Activated CD8-positive, alpha-beta memory T cell treated with anti-CD3 and anti-CD28 coated beads for 24 hours (primary cell): ENCODE data around the gene ACTBL2.
"Not testable (repeated sequence)": the region's sequence is repeated elsewhere in the genome, so short reads cannot be mapped to it uniquely, and the experiment has no call there.

Source experiments
- DNase-seq: peaks from one replicate; pipeline ENCODE4 v3.0.0-alpha.2; 2020

The ACTBL2 gene

DNA sequence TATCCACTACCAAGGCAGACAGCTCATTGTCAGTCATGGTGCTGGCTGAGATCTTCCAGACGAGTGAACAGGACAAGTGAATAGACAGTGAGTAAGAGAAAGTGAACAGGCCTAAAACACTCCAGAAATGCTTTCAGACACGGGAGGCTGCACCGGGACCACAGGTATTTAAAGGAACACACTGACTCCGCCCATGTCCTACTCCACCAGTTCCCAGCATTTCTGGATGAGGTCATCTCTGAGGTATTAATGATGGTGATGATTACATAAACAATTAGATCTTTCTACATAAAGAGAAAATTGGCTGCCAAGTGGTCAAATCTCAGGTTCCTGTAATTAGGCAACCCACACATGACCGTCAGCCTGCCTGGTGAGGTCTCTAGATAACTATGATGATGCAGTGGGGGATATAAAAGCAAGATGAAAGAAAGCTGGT is at the start of gene ACTBL2:
TSS of gene ACTBL2 (minus strand) at position 141 of the 436 bp plus-strand sequence. CDS start at position 37, 104 bp downstream.
- DNase-seq, result no peak

- no peak for DNase-seq
These were observed 48.7 kb upstream of the ACTBL2 start for GRCh38 chr5:57531333-57531732.

DNA sequence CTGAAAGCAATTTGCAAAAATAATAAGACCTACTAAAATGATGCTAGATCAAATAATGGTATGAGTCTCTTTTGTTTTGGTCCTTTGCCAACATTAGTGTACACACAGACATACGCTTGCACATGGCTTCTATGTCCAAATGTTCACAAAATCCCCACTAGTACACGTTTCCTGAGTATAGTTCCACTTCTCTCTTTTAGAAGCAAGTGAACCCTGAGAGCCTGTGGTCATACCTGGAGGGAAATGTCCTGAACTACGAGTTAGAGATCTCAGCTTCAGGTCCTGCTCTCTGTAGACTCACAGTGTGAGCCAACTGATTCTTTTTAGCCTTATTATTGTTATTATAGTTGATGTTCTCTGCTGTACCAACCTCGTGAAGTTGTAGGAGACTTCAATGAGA is 47.3 kb upstream of the ACTBL2 start:
- DNase-seq, result no peak

DNA sequence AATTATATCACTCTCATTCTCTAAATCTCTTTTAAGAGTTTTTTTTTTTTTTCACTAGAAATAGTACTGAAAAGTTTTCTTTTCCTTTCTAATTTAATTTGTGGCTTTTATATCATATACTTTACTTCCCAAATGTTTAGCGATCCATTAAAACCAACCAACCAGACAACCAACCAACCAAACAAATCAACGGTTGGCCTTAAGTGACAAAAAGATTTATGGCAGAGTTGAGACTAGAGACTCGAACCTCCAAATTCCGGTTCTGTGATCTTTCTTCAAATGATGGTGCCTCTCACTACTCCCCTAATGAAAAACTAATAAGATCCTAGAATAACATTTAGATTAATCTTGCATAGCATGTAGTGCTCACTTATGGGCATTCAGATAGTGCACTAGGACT is 45.3 kb upstream of the ACTBL2 start:
- DNase-seq, result no peak

DNA sequence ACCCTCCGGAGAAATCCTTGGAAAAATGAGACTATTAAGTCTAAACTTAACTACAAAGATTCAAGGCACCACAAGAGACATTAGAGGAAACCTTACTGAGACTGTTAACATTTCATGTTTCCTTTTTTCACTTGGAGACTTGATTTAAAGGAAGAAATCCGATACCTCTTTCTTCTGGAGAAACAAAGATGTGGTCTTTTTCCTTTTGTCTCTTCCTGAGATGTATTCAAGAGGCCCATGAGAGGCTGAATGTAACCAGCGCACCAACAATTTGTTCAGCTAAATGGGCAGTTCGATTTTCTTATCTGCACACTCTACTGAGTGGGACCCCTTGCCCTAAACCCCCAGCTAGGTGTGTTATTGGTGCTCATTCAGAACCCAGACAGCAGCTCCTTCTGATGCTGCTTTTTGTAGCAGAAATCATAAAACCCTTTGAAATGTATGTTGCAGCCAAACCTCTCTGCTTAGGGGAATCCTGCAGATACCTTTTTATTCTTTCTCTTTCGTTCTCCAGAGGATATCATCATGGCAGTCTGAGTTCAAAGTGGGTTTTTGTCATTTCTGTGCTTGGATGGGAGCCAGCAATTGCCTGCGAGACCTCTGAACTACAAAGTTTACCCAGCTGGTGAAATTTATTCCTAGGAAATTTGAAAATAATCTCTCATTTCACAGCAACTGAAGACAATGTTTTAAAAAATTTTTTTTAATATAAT is 41.9 kb upstream of the ACTBL2 start:
- no peak for DNase-seq

DNA sequence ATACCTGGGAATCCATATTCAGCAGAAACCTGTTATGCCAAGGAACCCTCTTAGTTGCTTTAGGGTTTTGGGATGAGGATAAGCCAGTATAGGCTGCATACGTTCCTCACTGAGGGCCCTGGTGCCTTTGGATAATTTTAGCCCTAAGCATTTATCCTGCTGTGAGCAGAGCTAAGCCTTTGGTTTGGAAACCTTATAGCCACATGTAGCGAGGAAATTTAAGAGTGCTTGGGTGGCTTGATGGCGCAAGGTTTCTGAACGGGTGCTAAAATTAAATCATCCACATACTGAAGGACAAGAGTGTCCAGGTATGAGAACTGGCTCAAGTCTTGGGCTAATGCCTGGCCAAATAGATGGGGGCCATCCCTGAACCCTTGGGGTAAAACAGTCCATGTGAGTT is 39.9 kb upstream of the ACTBL2 start:
- DNase-seq, result not testable (repeated sequence)

- DNase-seq, result not testable (repeated sequence)
These were observed 35.8 kb upstream of the ACTBL2 start for GRCh38 chr5:57518415-57518814.

GRCh38 chr5:57517250-57517649 is 34.6 kb upstream of the ACTBL2 start:
- DNase-seq, result no peak

DNA sequence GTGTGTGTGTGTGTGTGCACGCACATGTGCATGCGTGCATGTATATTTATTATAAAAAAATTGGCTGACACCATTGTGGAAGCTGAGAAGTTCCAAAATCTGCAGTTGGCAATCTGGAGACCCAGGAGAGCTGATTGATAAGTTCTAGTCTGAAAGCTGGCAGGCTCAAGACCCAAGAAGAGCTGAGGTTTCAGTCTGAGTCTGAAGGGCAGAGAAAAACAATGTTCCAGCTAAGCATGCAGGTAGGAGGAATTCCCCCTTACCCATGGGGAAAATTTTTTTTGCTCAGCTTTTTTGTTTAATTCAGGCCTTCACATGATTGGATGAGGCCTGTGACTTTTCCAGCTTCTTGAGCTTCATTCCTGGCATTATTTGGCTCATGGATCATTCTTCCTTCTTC is 31.2 kb upstream of the ACTBL2 start:
- DNase-seq, result no peak

DNA sequence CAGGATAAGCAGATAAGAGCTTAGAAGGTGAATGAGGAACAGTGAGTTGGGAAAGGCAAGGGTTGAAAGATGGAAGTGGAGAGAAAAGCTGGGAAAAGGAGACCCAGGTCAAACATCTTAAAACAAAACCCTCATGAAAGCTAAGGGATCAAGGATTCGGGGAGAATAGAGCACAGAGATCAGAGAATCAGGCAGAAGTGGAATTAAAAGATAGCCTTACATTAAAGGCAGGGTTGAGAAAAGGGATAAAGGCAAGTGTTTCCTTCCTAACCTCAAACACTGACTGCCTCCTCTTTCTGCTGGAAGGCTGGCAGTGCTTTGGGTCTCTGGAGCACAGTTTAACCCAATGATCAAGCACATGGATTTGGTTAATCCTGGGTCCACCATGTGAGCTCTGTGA is 28.7 kb upstream of the ACTBL2 start:
- DNase-seq, result no peak

GRCh38 chr5:57509501-57510260 is 27.1 kb upstream of the ACTBL2 start:
- no peak for DNase-seq

- DNase-seq, result no peak
These were observed 25.6 kb upstream of the ACTBL2 start for GRCh38 chr5:57508211-57508610.

DNA sequence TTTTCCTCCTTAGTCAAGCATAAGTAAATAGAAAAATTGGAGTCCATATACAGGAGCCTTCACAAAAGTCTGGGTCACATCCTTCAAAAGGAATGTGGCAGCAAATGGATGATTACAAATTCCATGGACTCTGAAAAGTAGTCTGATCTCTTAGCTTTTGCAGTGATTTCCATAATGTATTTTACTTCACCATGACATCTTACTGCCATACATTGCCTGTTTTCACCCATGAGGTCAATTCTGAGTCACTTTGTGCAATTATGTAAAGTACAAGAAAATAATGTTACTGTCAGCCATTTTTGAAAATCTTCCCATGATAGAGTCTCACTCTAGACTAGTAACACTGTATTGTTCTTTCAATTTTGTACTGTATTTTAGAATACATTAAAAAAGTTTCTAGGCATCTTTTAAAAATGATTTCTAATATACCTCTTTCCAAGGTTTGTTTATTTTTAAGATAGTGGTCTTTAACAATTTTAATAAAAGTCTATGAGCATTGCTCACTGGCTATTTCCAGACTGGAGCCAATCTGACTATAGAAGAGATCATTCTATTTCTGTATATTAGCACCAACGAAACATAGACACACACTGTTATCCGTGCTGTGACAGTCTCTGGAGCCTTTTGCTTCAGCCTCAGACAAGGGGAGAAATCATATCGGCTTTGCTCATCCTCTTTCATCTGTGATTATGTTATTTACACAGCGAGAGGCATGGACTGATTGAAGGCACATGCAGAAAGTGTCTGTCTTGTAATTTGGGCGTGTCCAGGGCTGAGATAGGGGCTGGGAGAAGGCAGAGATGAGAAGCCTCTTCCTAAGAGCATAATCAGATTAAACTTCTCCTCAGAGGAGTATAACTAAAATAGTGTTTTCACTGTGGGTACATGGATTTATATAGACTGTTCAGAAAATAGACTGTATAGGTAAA is 22.9 kb upstream of the ACTBL2 start:
- DNase-seq, result no peak

- no peak for DNase-seq
These were observed 21.7 kb upstream of the ACTBL2 start for GRCh38 chr5:57504357-57504756.

DNA sequence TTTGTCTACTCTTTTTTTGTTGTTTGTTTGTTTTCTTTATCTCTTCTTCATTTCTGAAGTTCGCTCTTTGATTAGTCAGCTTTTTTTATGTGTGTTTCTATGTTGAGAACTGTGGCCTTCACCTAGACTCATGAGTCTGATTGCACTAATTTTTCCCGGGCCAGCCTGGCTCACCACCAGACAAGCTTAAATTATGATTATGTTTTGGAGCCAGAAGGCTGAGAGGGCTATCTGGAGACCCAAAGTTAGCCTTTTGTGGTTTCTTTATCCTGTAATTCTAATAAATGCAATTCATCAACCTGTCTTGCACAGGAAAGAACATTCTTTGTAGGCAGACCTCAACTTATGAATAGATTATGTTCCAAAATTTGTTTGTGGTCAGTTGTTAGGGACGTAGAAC is 20.8 kb upstream of the ACTBL2 start:
- no peak for DNase-seq

DNA sequence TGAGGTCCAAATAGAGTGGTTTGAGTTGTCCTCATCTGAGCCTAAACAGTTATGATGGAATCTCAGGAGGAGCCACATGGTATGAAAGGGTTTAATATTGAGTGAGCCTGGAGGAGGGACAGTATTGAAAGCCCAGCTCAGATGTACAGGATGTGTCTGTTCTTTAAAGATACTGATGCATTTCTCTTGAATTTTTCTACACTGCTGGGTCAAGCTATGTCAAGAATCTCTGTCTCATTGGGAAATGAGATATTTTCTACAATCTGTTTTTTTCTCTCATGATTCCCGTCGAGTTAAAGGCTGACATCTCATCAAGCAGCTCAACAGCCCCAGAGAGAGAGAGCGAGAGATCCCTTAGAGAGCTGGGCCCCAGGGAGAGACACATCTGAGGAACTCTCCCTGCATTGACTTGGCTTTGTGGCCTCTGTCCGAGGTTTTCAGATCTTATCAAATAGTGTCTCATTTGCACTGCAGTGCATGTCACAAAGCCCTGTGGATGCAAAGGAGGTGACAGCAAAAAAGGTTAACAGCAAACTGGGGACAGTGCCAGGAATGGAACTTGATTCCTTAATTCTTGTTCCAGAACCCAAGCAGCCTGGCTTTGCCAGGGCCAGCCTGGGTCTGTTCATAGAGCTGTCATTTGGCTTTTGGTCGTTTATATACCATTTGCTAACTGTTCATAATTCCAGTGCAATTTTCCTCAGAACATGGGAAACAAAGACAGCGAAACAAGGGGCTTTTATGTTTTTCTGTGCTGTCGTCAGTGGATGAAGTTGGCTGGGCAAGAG is 19.0 kb upstream of the ACTBL2 start:
- no peak for DNase-seq

DNA sequence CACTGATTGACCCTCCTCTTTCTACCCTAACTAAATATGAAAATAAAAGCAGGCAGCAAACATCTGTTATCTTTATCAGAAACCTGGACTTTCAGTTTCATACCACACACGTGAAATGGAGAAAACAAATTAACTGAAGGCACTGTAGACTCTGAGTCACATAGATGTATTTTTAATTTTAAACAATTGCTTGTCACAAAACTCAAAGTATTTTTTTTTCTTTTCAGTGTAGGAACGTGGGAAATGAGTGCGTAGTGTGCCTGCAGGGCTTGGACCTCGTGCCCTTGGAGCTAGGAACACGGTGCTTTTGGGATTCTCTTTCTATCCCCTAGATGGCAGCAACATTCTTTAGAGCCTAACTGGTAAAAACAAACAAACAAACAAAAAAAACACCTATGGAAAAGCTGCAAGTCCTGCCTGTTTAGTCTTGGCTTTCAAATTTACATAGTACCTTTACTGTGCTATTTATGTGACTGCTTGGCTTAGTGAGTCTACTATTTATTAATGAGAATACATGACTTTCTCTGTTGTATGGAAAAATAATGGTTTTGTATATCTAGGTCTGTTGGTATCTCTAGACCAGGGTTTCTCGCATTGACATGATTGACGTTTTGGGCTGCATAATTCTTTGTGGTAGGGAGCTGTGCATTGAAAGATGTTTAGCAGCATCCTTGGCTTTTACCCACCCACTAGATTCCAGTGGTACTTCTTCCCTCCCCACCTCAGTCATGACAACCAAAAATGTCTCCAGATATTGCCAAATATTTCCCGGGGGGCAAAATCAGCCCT is 16.8 kb upstream of the ACTBL2 start:
- DNase-seq, result no peak

DNA sequence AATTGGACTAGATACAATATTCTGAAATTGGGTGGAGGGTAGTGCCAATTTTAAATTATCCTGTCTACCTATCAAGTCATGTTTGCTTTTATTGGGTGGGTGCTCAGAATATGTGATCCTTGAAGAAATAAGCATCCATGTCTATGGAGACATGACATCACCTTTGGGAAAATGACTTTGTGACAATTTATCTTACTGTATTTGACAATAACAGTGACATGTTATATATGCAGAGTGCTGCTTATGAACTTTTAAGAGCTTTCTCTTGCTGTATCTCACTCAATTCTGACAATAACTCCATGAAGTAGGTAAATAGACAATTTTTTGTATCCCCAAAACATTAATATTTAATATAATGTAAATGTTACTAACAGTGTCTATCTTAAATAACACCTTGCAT is 15.1 kb upstream of the ACTBL2 start:
- DNase-seq, result no peak

- no peak for DNase-seq
These were observed 12.9 kb upstream of the ACTBL2 start for GRCh38 chr5:57495285-57496086.
